ENCODE results near the gene MLXIP. TPM values are rescaled to one million over a fixed set of nuclear protein-coding genes. Genes with fewer than 3 reads are reported as not detected.
A peak's percentile ranks its signal among the peaks of the same experiment; 100 is the strongest.

MLXIP gene
- total RNA-seq, 2 donors from 2014 or later = 78.3 to 81.4 TPM

- intact Hi-C loops (cut with DNase I) = loop anchor here in 1 of 2 donors (5.0 kb wide), 1 partner anchor 39 kb away; no protein-coding TSS in a partner anchor
- no peak for DNase-seq (ENCODE audit: low spot score)
Measured at GRCh38 chr12:122067966-122068365, 10.6 kb upstream of the MLXIP start.

GRCh38 chr12:122072031-122072970 lies 6.3 kb upstream of the MLXIP start:
- no peak for DNase-seq (ENCODE audit: low spot score)
- intact Hi-C loops (cut with DNase I) = no loop called here

GRCh38 chr12:122073815-122074214 lies 4.7 kb upstream of the MLXIP start:
- no peak for DNase-seq (ENCODE audit: low spot score)
- intact Hi-C loops (cut with DNase I) = no loop called here

- DNase-seq (ENCODE audit: low spot score) = peak; percentile 81
- intact Hi-C loops (cut with DNase I) = no loop called here
Measured at GRCh38 chr12:122076743-122077495, 1.6 kb upstream of the MLXIP start.

- DNase-seq (ENCODE audit: low spot score) = peak; percentile 85
- intact Hi-C loops (cut with DNase I) = no loop called here
Measured at GRCh38 chr12:122079033-122079531, 526 bp downstream of the MLXIP start.

GRCh38 chr12:122079532-122080081 lies 1.1 kb downstream of the MLXIP start:
- intact Hi-C loops (cut with DNase I) = no loop called here
- peak; percentile 71 for DNase-seq (ENCODE audit: low spot score)

- peak; percentile 84 for DNase-seq (ENCODE audit: low spot score)
- intact Hi-C loops (cut with DNase I) = no loop called here
Measured at GRCh38 chr12:122080149-122081082, 1.9 kb downstream of the MLXIP start.

GRCh38 chr12:122081083-122081696 lies 2.6 kb downstream of the MLXIP start:
- no peak for DNase-seq (ENCODE audit: low spot score)

GRCh38 chr12:122081697-122082221 lies 3.2 kb downstream of the MLXIP start:
- intact Hi-C loops (cut with DNase I) = no loop called here

More at GRCh38 chr12:122081083-122081696, 2.6 kb downstream of the MLXIP start:
- intact Hi-C loops (cut with DNase I) = no loop called here

GRCh38 chr12:122082621-122083356 lies 4.2 kb downstream of the MLXIP start:
- DNase-seq (ENCODE audit: low spot score) = no peak
- intact Hi-C loops (cut with DNase I) = no loop called here

More at GRCh38 chr12:122081697-122082221, 3.2 kb downstream of the MLXIP start:
- no peak for DNase-seq (ENCODE audit: low spot score)

GRCh38 chr12:122084857-122085405 lies 6.4 kb downstream of the MLXIP start:
- intact Hi-C loops (cut with DNase I) = no loop called here
- no peak for DNase-seq (ENCODE audit: low spot score)

GRCh38 chr12:122085591-122085990 lies 7.0 kb downstream of the MLXIP start:
- no peak for DNase-seq (ENCODE audit: low spot score)
- intact Hi-C loops (cut with DNase I) = no loop called here

GRCh38 chr12:122086116-122086515 lies 7.6 kb downstream of the MLXIP start:
- no peak for DNase-seq (ENCODE audit: low spot score)
- intact Hi-C loops (cut with DNase I) = no loop called here

GRCh38 chr12:122086641-122087285 lies 8.2 kb downstream of the MLXIP start:
- DNase-seq (ENCODE audit: low spot score) = no peak
- intact Hi-C loops (cut with DNase I) = no loop called here

- intact Hi-C loops (cut with DNase I) = no loop called here
- DNase-seq (ENCODE audit: low spot score) = no peak
Measured at GRCh38 chr12:122087431-122088178, 9.0 kb downstream of the MLXIP start.
